RWPE2 (cell line): ENCODE data around the gene SRXN1.

ENCODE experiments used
- ATAC-seq: fragments of 200-7000 bp; cut with Tn5 transposase; 3 replicates; pipeline ENCODE4 v1.9.1; 2021; ENCODE audit warnings: low read depth
- DNase-seq: peaks from one replicate; pipeline ENCODE4 v3.0.0-alpha.2; 2020; ENCODE audit warnings: low spot score
- H3K27ac ChIP-seq: fragments of 450-650 bp; 2 replicates; pipeline ENCODE4 v1.5.1; 2017; ENCODE audit warnings: mild to moderate bottlenecking; ENCODE audit not compliant: poor library complexity, severe bottlenecking
- H3K27me3 ChIP-seq: fragments of 250-450 bp; sonication (Bioruptor Pico); 2 replicates; pipeline ENCODE4 v1.5.1; 2021; ENCODE audit warnings: mild to moderate bottlenecking, moderate library complexity; ENCODE audit not compliant: insufficient read depth, poor library complexity, severe bottlenecking
- H3K36me3 ChIP-seq: fragments of 250-450 bp; sonication (Bioruptor Pico); 2 replicates; pipeline ENCODE4 v1.5.1; 2020; ENCODE audit warnings: low read depth, mild to moderate bottlenecking, moderate library complexity
- H3K4me1 ChIP-seq: fragments of 250-450 bp; sonication (Bioruptor Pico); 2 replicates; pipeline ENCODE4 v1.5.1; 2021; ENCODE audit warnings: mild to moderate bottlenecking, moderate library complexity; ENCODE audit not compliant: insufficient read depth, poor library complexity, severe bottlenecking
- H3K4me3 ChIP-seq: fragments of 250-450 bp; sonication (Bioruptor Pico); 2 replicates; pipeline ENCODE4 v1.5.1; 2021; ENCODE audit warnings: mild to moderate bottlenecking, moderate library complexity; ENCODE audit not compliant: severe bottlenecking
- H3K9me3 ChIP-seq: fragments of 250-450 bp; sonication (Bioruptor Pico); 2 replicates; pipeline ENCODE4 v1.5.1; 2021; ENCODE audit warnings: mild to moderate bottlenecking, moderate library complexity; ENCODE audit not compliant: severe bottlenecking
- CTCF ChIP-seq: fragments of 450-650 bp; IDR thresholded peaks from one replicate; pipeline ENCODE4 v1.5.1; 2017; ENCODE audit warnings: mild to moderate bottlenecking, moderate library complexity; ENCODE audit not compliant: poor library complexity, severe bottlenecking

The SRXN1 gene

GRCh38 chr20:620246-620645 is 32.8 kb downstream of the SRXN1 start:
- ATAC-seq = no peak
- Histone ChIP-seq H3K4me1 (no peaks in the 10 kb centered on the region), H3K9me3 (no peaks in the 10 kb centered on the region), H3K27ac (no peak overlapping the region), H3K36me3 (no peaks in the 10 kb centered on the region), H3K27me3 (peaks cover 3% of the 10 kb centered on the region), H3K4me3 (no peak overlapping the region)
- DNase-seq = no peak
- no peak for TF ChIP-seq CTCF

GRCh38 chr20:618980-619379 is 34.0 kb downstream of the SRXN1 start:
- H3K9me3 ChIP-seq = no peaks in the 10 kb centered on the region
- no peaks in the 10 kb centered on the region for H3K4me1 ChIP-seq
- no peaks in the 10 kb centered on the region for H3K36me3 ChIP-seq
- H3K27ac ChIP-seq = no peak overlapping the region
- no peak for ATAC-seq
- TF ChIP-seq CTCF = no peak
- H3K4me3 ChIP-seq = no peak overlapping the region
- H3K27me3 ChIP-seq = no peaks in the 10 kb centered on the region
- DNase-seq = no peak

- TF ChIP-seq CTCF = no peak
- Histone ChIP-seq H3K4me3 (no peak overlapping the region), H3K4me1 (no peaks in the 10 kb centered on the region), H3K36me3 (no peaks in the 10 kb centered on the region), H3K27ac (no peak overlapping the region), H3K9me3 (no peaks in the 10 kb centered on the region), H3K27me3 (no peaks in the 10 kb centered on the region)
- DNase-seq (no peak), ATAC-seq (no peak)
Measured at GRCh38 chr20:617934-618690, 34.9 kb downstream of the SRXN1 start.

- Histone ChIP-seq H3K36me3 (no peaks in the 10 kb centered on the region), H3K27ac (no peak overlapping the region), H3K4me3 (no peak overlapping the region), H3K27me3 (peaks cover 26% of the 10 kb centered on the region), H3K9me3 (no peaks in the 10 kb centered on the region), H3K4me1 (no peaks in the 10 kb centered on the region)
- no peak for DNase-seq
- no peak for TF ChIP-seq CTCF
- ATAC-seq = no peak
Measured at GRCh38 chr20:615514-615913, 37.5 kb downstream of the SRXN1 start.

- H3K4me3 ChIP-seq = no peak overlapping the region
- H3K4me1 ChIP-seq = no peaks in the 10 kb centered on the region
Measured at GRCh38 chr20:611843-612185, 41.2 kb downstream of the SRXN1 start.

More at GRCh38 chr20:611843-612185, 41.2 kb downstream of the SRXN1 start:
- no peak for TF ChIP-seq CTCF
- no peaks in the 10 kb centered on the region for H3K36me3 ChIP-seq
- no peaks in the 10 kb centered on the region for H3K9me3 ChIP-seq
- H3K27ac ChIP-seq = no peak overlapping the region
- peaks cover 44% of the 10 kb centered on the region for H3K27me3 ChIP-seq
- ATAC-seq (no peak), DNase-seq (no peak)
